ENCODE measurements around the gene LMBR1. TPM values are rescaled to one million over a fixed set of nuclear protein-coding genes. Genes with fewer than 3 reads are reported as not detected.

The LMBR1 gene
- total and polyA plus RNA-seq, 2 of the 13 experiments (the other 11 are each of a cell fraction or from before 2014, with no cell fraction given), result 20.9 to 39.6 TPM

DNA sequence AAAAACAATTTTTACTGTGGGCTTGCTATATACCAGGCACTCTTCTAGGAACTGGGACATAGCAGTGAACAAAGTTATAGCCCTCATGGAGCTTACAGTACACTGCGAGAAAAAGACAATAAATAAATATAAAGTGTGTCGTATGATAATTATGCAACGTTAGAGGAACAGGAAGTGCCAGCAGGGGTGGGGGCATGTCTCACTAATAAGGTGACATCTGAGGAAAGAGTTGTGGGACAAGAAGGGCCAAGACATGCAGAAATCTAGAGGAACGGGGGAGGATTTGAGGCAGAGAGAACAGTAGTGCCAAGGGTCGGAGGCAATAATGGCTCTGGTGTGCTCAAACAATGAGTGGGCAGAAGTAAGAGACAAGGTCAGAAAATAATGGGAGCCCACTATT, 52.8 kb downstream of the LMBR1 start:
- FAIRE-seq (no peak), ATAC-seq (no peak), DNase-seq (ENCODE audit: low spot score) (no peak)
- Histone ChIP-seq H3K27ac (ENCODE audit: extremely low read length, insufficient read depth, low read length) (no peak overlapping the region), H4K20me1 (ENCODE audit: insufficient read depth, low read length) (no peaks in the 10 kb centered on the region), H3K27me3 (ENCODE audit: control insufficient read depth in 1 of 2, insufficient read depth in 2 of 2, low read length in 2 of 2) (no peaks in the 10 kb centered on the region), H3K4me1 (ENCODE audit: insufficient read depth, low read length) (no peaks in the 10 kb centered on the region), H3K4me2 (ENCODE audit: low read depth, low read length) (no peak overlapping the region), H3K36me3 (replicated peaks in 1 of 2; ENCODE audit: control insufficient read depth in 1 of 2, insufficient read depth in 2 of 2, low read length in 2 of 2) (no peaks in the 10 kb centered on the region), H3K9ac (ENCODE audit: insufficient read depth, low read depth, low read length) (no peak overlapping the region), H3K79me2 (ENCODE audit: insufficient read depth, low read length) (peaks cover 15% of the 10 kb centered on the region), H3K9me3 (ENCODE audit: low read length) (no peaks in the 10 kb centered on the region), H2AFZ (ENCODE audit: low read length) (no peak overlapping the region), H3K4me3 (replicated peaks in 1 of 3; ENCODE audit: insufficient read depth in 1 of 3, low read depth in 2 of 3, low read length in 3 of 3) (no peak overlapping the region)
- CTCF ChIA-PET (ENCODE audit: low intra/inter-chr PET ratio, low total read pairs), result no interaction called here
- 95% methylated on average over 5 of the region's 5 CpGs for WGBS (ENCODE audit: low lambda C conversion rate)
- POLR2A ChIA-PET, result no interaction called here
- no TSS peak for BruUV-seq (replicated peaks)
- in situ Hi-C loops (cut with HindIII; ENCODE audit: extremely low pct_ligation_motif_present, low pct_unique_long_range_greater_than_20kb), result no loop called here
- intact Hi-C loops (cut with micrococcal nuclease; ENCODE audit: unreplicated experiment), result no loop called here
- TF ChIP-seq CC2D1A (CRISPR knock-in tag; IDR thresholded peaks at IDR 0.05), result no peak
- TF ChIP-seq SNAPC4 (CRISPR knock-in tag; IDR thresholded peaks at IDR 0.05), result no peak
- no peak for TF ChIP-seq TERF1 (CRISPR knock-in tag; IDR thresholded peaks at IDR 0.05)
- TF ChIP-seq, protein P1, sequence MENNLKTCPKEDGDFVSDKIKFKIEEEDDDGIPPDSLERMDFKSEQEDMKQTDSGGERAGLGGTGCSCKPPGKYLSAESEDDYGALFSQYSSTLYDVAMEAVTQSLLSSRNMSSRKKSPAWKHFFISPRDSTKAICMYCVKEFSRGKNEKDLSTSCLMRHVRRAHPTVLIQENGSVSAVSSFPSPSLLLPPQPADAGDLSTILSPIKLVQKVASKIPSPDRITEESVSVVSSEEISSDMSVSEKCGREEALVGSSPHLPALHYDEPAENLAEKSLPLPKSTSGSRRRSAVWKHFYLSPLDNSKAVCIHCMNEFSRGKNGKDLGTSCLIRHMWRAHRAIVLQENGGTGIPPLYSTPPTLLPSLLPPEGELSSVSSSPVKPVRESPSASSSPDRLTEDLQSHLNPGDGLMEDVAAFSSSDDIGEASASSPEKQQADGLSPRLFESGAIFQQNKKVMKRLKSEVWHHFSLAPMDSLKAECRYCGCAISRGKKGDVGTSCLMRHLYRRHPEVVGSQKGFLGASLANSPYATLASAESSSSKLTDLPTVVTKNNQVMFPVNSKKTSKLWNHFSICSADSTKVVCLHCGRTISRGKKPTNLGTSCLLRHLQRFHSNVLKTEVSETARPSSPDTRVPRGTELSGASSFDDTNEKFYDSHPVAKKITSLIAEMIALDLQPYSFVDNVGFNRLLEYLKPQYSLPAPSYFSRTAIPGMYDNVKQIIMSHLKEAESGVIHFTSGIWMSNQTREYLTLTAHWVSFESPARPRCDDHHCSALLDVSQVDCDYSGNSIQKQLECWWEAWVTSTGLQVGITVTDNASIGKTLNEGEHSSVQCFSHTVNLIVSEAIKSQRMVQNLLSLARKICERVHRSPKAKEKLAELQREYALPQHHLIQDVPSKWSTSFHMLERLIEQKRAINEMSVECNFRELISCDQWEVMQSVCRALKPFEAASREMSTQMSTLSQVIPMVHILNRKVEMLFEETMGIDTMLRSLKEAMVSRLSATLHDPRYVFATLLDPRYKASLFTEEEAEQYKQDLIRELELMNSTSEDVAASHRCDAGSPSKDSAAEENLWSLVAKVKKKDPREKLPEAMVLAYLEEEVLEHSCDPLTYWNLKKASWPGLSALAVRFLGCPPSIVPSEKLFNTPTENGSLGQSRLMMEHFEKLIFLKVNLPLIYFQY (CRISPR knock-in tag; IDR thresholded peaks at IDR 0.05; ENCODE audit: borderline replicate concordance), result no peak
- no peak for TF ChIP-seq SKI (IDR thresholded peaks at IDR 0.05; ENCODE audit: partially characterized antibody)
- no peak for TF ChIP-seq XRCC5 (optimal IDR thresholded peaks at IDR 0.05; ENCODE audit: low read length)
- TF ChIP-seq NFATC3 (CRISPR knock-in tag; IDR thresholded peaks at IDR 0.05), result no peak
- no peak for TF ChIP-seq ZNF253 (CRISPR knock-in tag; IDR thresholded peaks at IDR 0.05; ENCODE audit: borderline replicate concordance)
- no peak for TF ChIP-seq PHF5A (CRISPR knock-in tag; IDR thresholded peaks at IDR 0.05; ENCODE audit: low read depth, unreplicated experiment)
- no peak for TF ChIP-seq ZNF343 (CRISPR knock-in tag; IDR thresholded peaks at IDR 0.05)
- no peak for TF ChIP-seq CREB1 (IDR thresholded peaks at IDR 0.05)
- no peak for TF ChIP-seq CREB1 (CRISPR knock-in tag; IDR thresholded peaks at IDR 0.05)
- TF ChIP-seq ZNF572 (CRISPR knock-in tag; IDR thresholded peaks at IDR 0.05), result no peak
- TF ChIP-seq TRIM24 (CRISPR knock-in tag; IDR thresholded peaks at IDR 0.05), result no peak
- no peak for TF ChIP-seq NFYB (CRISPR knock-in tag; IDR thresholded peaks at IDR 0.05)
- TF ChIP-seq ZNF850 (CRISPR knock-in tag; conservative IDR thresholded peaks at IDR 0.05), result no peak
- TF ChIP-seq, protein P2, sequence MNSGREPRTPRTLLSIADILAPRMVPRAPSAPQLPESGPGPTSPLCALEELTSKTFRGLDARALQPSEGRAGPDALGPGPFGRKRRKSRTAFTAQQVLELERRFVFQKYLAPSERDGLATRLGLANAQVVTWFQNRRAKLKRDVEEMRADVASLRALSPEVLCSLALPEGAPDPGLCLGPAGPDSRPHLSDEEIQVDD (CRISPR knock-in tag; IDR thresholded peaks at IDR 0.05; ENCODE audit: borderline replicate concordance), result no peak

Measured in HepG2 (cell line).